Natural killer cell (primary cell): Measurements from ENCODE around the gene RAD21L1. TPM values are rescaled to one million over a fixed set of nuclear protein-coding genes. Genes with fewer than 3 reads are reported as not detected.
A peak's percentile ranks its signal among the peaks of the same experiment; 100 is the strongest.

ENCODE experiments used
- ATAC-seq, 3 donors: fragments of 150-1000 bp in 2 of 3; fragments of 200-7000 bp in 1 of 3; cut with Tn5 transposase; 1 replicate in 1 of 3; 2 replicates in 2 of 3; pipeline ENCODE4 v1.10.0; 2021; ENCODE audit warnings: mild to moderate bottlenecking in 2 of 3, moderate library complexity in 2 of 3
- DNase-seq, 2 donors: peaks; one replicate each; pipeline versions ENCODE4 v3.0.0 to v3.0.0-alpha.2; 2013 to 2021; ENCODE audit warnings: mixed read lengths in 1 of 2
- H3K27ac ChIP-seq: one replicate; pipeline ENCODE4 v1.5.1; 2013; ENCODE audit warnings: mild to moderate bottlenecking, low read length
- H3K27me3 ChIP-seq: one replicate; pipeline ENCODE4 v1.6.1; 2013; ENCODE audit warnings: low read length; ENCODE audit not compliant: control insufficient read depth, insufficient read depth
- H3K36me3 ChIP-seq: one replicate; pipeline ENCODE4 v1.6.1; 2013; ENCODE audit warnings: low read length; ENCODE audit not compliant: control insufficient read depth, insufficient read depth
- H3K4me1 ChIP-seq: one replicate; pipeline ENCODE4 v1.6.1; 2013; ENCODE audit warnings: low read length; ENCODE audit not compliant: control insufficient read depth, insufficient read depth
- H3K4me3 ChIP-seq: one replicate; pipeline ENCODE4 v1.5.1; 2013; ENCODE audit warnings: low read length
- H3K9me3 ChIP-seq: one replicate; pipeline ENCODE4 v1.6.1; 2013; ENCODE audit warnings: low read length; ENCODE audit not compliant: control insufficient read depth, insufficient read depth
- H3K27ac Mint-ChIP-seq, 2 donors: one replicate each; pipeline ENCODE4 v1.8.0; 2022; ENCODE audit warnings: mild to moderate bottlenecking in 2 of 2, mixed read lengths in 2 of 2, moderate library complexity in 1 of 2
- H3K27me3 Mint-ChIP-seq, 2 donors: one replicate each; pipeline ENCODE4 v1.8.0; 2022; ENCODE audit warnings: low read depth in 2 of 2, mixed read lengths in 2 of 2
- H3K36me3 Mint-ChIP-seq: one replicate; pipeline ENCODE4 v1.8.0; 2022; ENCODE audit warnings: mixed read lengths
- H3K4me1 Mint-ChIP-seq, 2 donors: one replicate each; pipeline ENCODE4 v1.8.0; 2022; ENCODE audit warnings: mixed read lengths in 2 of 2
- H3K4me3 Mint-ChIP-seq: one replicate; pipeline ENCODE4 v1.8.0; 2022; ENCODE audit warnings: mild to moderate bottlenecking, moderate library complexity, mixed read lengths
- H3K9me3 Mint-ChIP-seq, 2 donors: one replicate each; pipeline ENCODE4 v1.8.0; 2022; ENCODE audit warnings: mixed read lengths in 2 of 2
- CTCF ChIP-seq: fragments of 200-600 bp; IDR thresholded peaks from one replicate; pipeline ENCODE4 v1.8.0; 2022; ENCODE audit warnings: antibody characterized with exemption
- WGBS: methylation state at CpG from one replicate; pipeline ENCODE4 v1.1.7; 2013; ENCODE audit warnings: missing lambda C conversion rate; ENCODE audit not compliant: insufficient coverage; 5-methylcytosine and 5-hydroxymethylcytosine counted together
- intact Hi-C: fragments of 100-400 bp; cut with micrococcal nuclease; formaldehyde crosslinking; loops from one replicate; pipeline ENCODE4 v1.14.2; 2022
- total RNA-seq, 4 donors: library from RNA; stranded (reverse); fragments of 120-200 nt in 1 of 4; gene quantifications; one replicate each; pipeline versions ENCODE4 v1.2.3 to v1.2.4, GENCODE V29; 2013 to 2022

Gene RAD21L1
- total RNA-seq, 3 donors from 2014 or later (not counting 1 experiment from before 2014, with no cell fraction given), result not detected

GRCh38 chr20:1266167-1266973, 40.5 kb downstream of the RAD21L1 start, which contains the start of gene SNPH:
Gene SNPH, plus strand, starts transcription at chr20:1266294. Its CDS starts 29,946 bp downstream, at chr20:1296240.
- H3K9me3 Mint-ChIP-seq, result no peaks in the 10 kb centered on the region
- peaks cover 22 to 32% of the 10 kb centered on the region in 2 donors for H3K4me1 Mint-ChIP-seq
- no peak for TF ChIP-seq CTCF
- Histone ChIP-seq H3K4me3 (peak within 1 kb of the TSS; percentile 48), H3K27ac (peak within 1 kb of the TSS; percentile 58), H3K9me3 (no peaks in the 10 kb centered on the region), H3K27me3 (peaks cover 7% of the 10 kb centered on the region), H3K4me1 (peaks cover 13% of the 10 kb centered on the region), H3K36me3 (no peaks in the 10 kb centered on the region)
- peak within 1 kb of the TSS; percentile 87 to 92 for H3K27ac Mint-ChIP-seq
- ATAC-seq, result peak; percentile 90 to 95 (median 95)
- no peaks in the 10 kb centered on the region for H3K36me3 Mint-ChIP-seq
- peak within 1 kb of the TSS; percentile 94 for H3K4me3 Mint-ChIP-seq
- intact Hi-C loops, result no loop called here
- under 1% methylated on average over 59 of the region's 61 CpGs for WGBS
- H3K27me3 Mint-ChIP-seq, result peaks cover 0 to 8% of the 10 kb centered on the region in 2 donors
- DNase-seq, result peak; percentile 38 to 87

DNA sequence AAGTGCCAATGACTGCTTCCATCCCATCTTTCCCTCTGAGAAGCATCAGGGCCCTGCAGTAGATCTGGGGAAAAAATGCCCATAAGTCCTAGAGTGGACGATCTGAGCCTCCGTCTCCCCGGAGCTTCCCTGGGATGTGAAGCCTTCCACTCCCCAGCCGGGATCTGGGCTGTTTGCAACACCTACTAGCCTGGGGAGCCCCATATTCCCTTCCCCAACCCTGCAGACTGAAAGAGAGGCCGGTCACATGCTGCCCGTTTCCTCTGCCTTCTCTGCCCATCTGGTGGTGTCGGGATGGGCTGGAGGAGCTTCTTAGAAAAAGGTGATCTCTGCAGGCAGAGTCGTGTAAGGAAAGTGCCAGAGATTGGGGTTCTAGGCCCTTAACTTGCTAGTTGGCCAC, 41.3 kb downstream of the RAD21L1 start:
- peaks cover 3% of the 10 kb centered on the region for H3K27me3 ChIP-seq
- H3K4me1 ChIP-seq, result peaks cover 13% of the 10 kb centered on the region
- ATAC-seq, result no peak
- H3K9me3 ChIP-seq, result no peaks in the 10 kb centered on the region
- Mint-ChIP-seq H3K27me3 (peaks cover 0 to 5% of the 10 kb centered on the region in 2 donors), H3K36me3 (no peaks in the 10 kb centered on the region), H3K4me3 (peak overlapping the region; percentile 17), H3K9me3 (no peaks in the 10 kb centered on the region), H3K27ac (peak overlapping the region in 1 of 2 donors; percentile 20), H3K4me1 (peaks cover 22 to 32% of the 10 kb centered on the region in 2 donors)
- no peak for TF ChIP-seq CTCF
- no peaks in the 10 kb centered on the region for H3K36me3 ChIP-seq
- H3K27ac ChIP-seq, result no peak overlapping the region
- 93% methylated on average over 8 of the region's 8 CpGs for WGBS
- intact Hi-C loops, result no loop called here
- no peak for DNase-seq
- no peak overlapping the region for H3K4me3 ChIP-seq

- ATAC-seq (no peak), DNase-seq (no peak)
- Mint-ChIP-seq H3K27me3 (peaks cover 0 to 5% of the 10 kb centered on the region in 2 donors), H3K4me3 (peak overlapping the region; percentile 53), H3K4me1 (peaks cover 22 to 32% of the 10 kb centered on the region in 2 donors), H3K36me3 (no peaks in the 10 kb centered on the region), H3K9me3 (no peaks in the 10 kb centered on the region), H3K27ac (peak overlapping the region in 1 of 2 donors; percentile 50)
- no peak overlapping the region for H3K27ac ChIP-seq
- TF ChIP-seq CTCF, result no peak
- peaks cover 13% of the 10 kb centered on the region for H3K4me1 ChIP-seq
- H3K27me3 ChIP-seq, result peaks cover 2% of the 10 kb centered on the region
- H3K9me3 ChIP-seq, result no peaks in the 10 kb centered on the region
- WGBS, result 94% methylated on average over 3 of the region's 3 CpGs
- H3K4me3 ChIP-seq, result no peak overlapping the region
- intact Hi-C loops, result no loop called here
- no peaks in the 10 kb centered on the region for H3K36me3 ChIP-seq
Observed at GRCh38 chr20:1267809-1268374, 42.0 kb downstream of the RAD21L1 start.
